HG02943 (cell line): ENCODE results near the gene SFN.
"Not testable (repeated sequence)": the region's sequence is repeated elsewhere in the genome, so short reads cannot be mapped to it uniquely, and the experiment has no call there.

ENCODE experiments used
- ATAC-seq: cut with Tn5 transposase; IDR thresholded peaks from one replicate; pipeline ENCODE4 v1.9.1; 2021; ENCODE audit warnings: mild to moderate bottlenecking, low read depth, moderate library complexity; ENCODE audit not compliant: unreplicated experiment

SFN gene

GRCh38 chr1:26838474-26839338 is 24.2 kb upstream of the SFN start:
- peak; percentile 59 for ATAC-seq

- no peak for ATAC-seq
Measured at GRCh38 chr1:26839339-26839722, 23.6 kb upstream of the SFN start.

- no peak for ATAC-seq
Measured at GRCh38 chr1:26839779-26840178, 23.2 kb upstream of the SFN start.

- no peak for ATAC-seq
Measured at GRCh38 chr1:26844424-26845196, 18.3 kb upstream of the SFN start.

- ATAC-seq, result not testable (repeated sequence)
Measured at GRCh38 chr1:26847826-26848225, 15.1 kb upstream of the SFN start.

- no peak for ATAC-seq
Measured at GRCh38 chr1:26848499-26848898, 14.4 kb upstream of the SFN start.

GRCh38 chr1:26848941-26849774 is 13.8 kb upstream of the SFN start:
- no peak for ATAC-seq

- ATAC-seq, result no peak
Measured at GRCh38 chr1:26851106-26851684, 11.8 kb upstream of the SFN start.

- no peak for ATAC-seq
Measured at GRCh38 chr1:26852701-26853100, 10.2 kb upstream of the SFN start.

- no peak for ATAC-seq
Measured at GRCh38 chr1:26853156-26853555, 9.8 kb upstream of the SFN start.

GRCh38 chr1:26853600-26853999 is 9.3 kb upstream of the SFN start:
- ATAC-seq, result no peak

GRCh38 chr1:26854906-26855305 is 8.0 kb upstream of the SFN start:
- ATAC-seq, result no peak

- ATAC-seq, result no peak
Measured at GRCh38 chr1:26855636-26856035, 7.3 kb upstream of the SFN start.

GRCh38 chr1:26856181-26856580 is 6.8 kb upstream of the SFN start:
- ATAC-seq, result no peak

- no peak for ATAC-seq
Measured at GRCh38 chr1:26856604-26857469, 6.1 kb upstream of the SFN start.

- ATAC-seq, result no peak
Measured at GRCh38 chr1:26857473-26858060, 5.4 kb upstream of the SFN start.

GRCh38 chr1:26858160-26858559 is 4.8 kb upstream of the SFN start:
- no peak for ATAC-seq

- ATAC-seq, result no peak
Measured at GRCh38 chr1:26858891-26859640, 3.9 kb upstream of the SFN start.

- ATAC-seq, result no peak
Measured at GRCh38 chr1:26861286-26861701, 1.7 kb upstream of the SFN start.
